ENCODE results near the gene NFIA. TPM values are rescaled to one million over a fixed set of nuclear protein-coding genes. Genes with fewer than 3 reads are reported as not detected.

Gene NFIA
- total and polyA plus RNA-seq, 10 of the 15 experiments (the other 5 are each of a cell fraction or from before 2014, with no cell fraction given), result 0.10 to 0.16 TPM; not detected in 8

GRCh38 chr1:61332196-61332753 lies 249.9 kb downstream of the NFIA start (continued):
- TF ChIP-seq ELK1 (IDR thresholded peaks at IDR 0.05; ENCODE audit: low read depth, low read length), result no peak
- no peak for TF ChIP-seq ZNF622 (IDR thresholded peaks at IDR 0.05)
- no peak for TF ChIP-seq TARDBP (IDR thresholded peaks at IDR 0.05; ENCODE audit: borderline replicate concordance)
- 0 out of 2 replicates have a peak, but pooled peaks have one; percentile 41 for TF ChIP-seq GATAD2B (conservative IDR thresholded peaks at IDR 0.05; ENCODE audit: low read depth)
- TF ChIP-seq ESRRA (IDR thresholded peaks at IDR 0.05; ENCODE audit: low read length), result no peak
- peak; percentile 52 for TF ChIP-seq MEF2B (IDR thresholded peaks at IDR 0.05; ENCODE audit: partially characterized antibody, poor library complexity, severe bottlenecking)
- TF ChIP-seq NR2C1 (IDR thresholded peaks at IDR 0.05), result no peak
- TF ChIP-seq MLLT1 (IDR thresholded peaks at IDR 0.05), result no peak
- TF ChIP-seq EED (IDR thresholded peaks at IDR 0.05; ENCODE audit: low read depth), result 0 out of 2 replicates have a peak, but pooled peaks have one; percentile 35
- peak; percentile 79 to 90; a peak in 2 of 4 replicates for TF ChIP-seq EP300 (IDR thresholded peaks at IDR 0.05; ENCODE audit: borderline replicate concordance in 1 of 2, control insufficient read depth in 1 of 2, low read depth in 2 of 2, low read length in 2 of 2)
- TF ChIP-seq CREB1 (IDR thresholded peaks at IDR 0.05; ENCODE audit: low read depth), result 0 out of 2 replicates have a peak, but pooled peaks have one; percentile 30
- TF ChIP-seq HDGF (IDR thresholded peaks at IDR 0.05), result no peak
- TF ChIP-seq BHLHE40 (IDR thresholded peaks at IDR 0.05; ENCODE audit: borderline replicate concordance in 1 of 2, low read depth in 2 of 2, low read length in 1 of 2), result peak; percentile 33 to 51; a peak in 3 of 4 replicates
- TF ChIP-seq CUX1 (IDR thresholded peaks at IDR 0.05; ENCODE audit: insufficient replicate concordance, low read depth, low read length), result peak; percentile 70
- no peak for TF ChIP-seq REST (IDR thresholded peaks at IDR 0.05; ENCODE audit: low read depth, low read length)
- TF ChIP-seq CHD1 (IDR thresholded peaks at IDR 0.05; ENCODE audit: low read depth, low read length), result no peak
- TF ChIP-seq NBN (IDR thresholded peaks at IDR 0.05), result no peak
- TF ChIP-seq NFYB (IDR thresholded peaks at IDR 0.05; ENCODE audit: insufficient read depth, low read depth, low read length), result no peak

Measured in GM12878 (cell line).